Measurements from ENCODE around the gene APOL2.

Gene APOL2

DNA sequence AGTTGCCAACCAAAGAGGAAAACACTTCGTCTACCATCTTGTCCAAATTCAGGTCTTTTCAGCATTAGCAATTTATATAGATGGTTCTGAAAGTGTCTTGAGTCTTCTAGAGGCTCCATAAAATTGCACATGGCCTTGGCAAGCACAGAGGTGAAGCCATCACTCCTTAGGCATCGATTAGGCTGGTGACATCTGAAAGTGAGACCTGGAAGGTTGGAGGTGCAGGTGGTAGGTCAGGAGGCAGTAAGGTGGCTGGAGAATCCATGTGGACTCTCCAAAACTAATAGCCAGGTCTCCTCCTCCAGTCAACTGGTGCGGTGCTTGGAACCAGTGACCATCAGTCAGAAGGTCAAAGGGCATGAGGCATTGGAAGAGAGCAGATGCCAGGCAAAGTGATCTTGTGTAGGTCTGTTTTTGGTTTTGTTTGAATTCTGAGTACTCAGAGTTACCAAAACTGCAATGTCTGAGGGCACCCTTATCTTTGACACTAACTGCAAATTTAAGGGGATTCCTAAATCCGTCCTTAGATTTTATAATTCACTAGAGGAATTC, 6.6 kb upstream of the APOL2 start:
- in situ Hi-C loops (cut with HindIII; ENCODE audit: low pct_ligation_motif_present, low sequenced_read_pairs), result no loop called here
- TF ChIP-seq, protein P1, sequence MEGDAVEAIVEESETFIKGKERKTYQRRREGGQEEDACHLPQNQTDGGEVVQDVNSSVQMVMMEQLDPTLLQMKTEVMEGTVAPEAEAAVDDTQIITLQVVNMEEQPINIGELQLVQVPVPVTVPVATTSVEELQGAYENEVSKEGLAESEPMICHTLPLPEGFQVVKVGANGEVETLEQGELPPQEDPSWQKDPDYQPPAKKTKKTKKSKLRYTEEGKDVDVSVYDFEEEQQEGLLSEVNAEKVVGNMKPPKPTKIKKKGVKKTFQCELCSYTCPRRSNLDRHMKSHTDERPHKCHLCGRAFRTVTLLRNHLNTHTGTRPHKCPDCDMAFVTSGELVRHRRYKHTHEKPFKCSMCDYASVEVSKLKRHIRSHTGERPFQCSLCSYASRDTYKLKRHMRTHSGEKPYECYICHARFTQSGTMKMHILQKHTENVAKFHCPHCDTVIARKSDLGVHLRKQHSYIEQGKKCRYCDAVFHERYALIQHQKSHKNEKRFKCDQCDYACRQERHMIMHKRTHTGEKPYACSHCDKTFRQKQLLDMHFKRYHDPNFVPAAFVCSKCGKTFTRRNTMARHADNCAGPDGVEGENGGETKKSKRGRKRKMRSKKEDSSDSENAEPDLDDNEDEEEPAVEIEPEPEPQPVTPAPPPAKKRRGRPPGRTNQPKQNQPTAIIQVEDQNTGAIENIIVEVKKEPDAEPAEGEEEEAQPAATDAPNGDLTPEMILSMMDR (IDR thresholded peaks at IDR 0.05; ENCODE audit: low read depth, low read length, missing control alignments), result no peak
- Histone ChIP-seq H3K27me3 (replicated peaks) (no peaks in the 10 kb centered on the region), H3K27ac (no peak overlapping the region), H3K36me3 (replicated peaks) (no peaks in the 10 kb centered on the region), H3K4me3 (ENCODE audit: low read depth, low read length) (no peak overlapping the region)
- DNase-seq, result no peak

DNA sequence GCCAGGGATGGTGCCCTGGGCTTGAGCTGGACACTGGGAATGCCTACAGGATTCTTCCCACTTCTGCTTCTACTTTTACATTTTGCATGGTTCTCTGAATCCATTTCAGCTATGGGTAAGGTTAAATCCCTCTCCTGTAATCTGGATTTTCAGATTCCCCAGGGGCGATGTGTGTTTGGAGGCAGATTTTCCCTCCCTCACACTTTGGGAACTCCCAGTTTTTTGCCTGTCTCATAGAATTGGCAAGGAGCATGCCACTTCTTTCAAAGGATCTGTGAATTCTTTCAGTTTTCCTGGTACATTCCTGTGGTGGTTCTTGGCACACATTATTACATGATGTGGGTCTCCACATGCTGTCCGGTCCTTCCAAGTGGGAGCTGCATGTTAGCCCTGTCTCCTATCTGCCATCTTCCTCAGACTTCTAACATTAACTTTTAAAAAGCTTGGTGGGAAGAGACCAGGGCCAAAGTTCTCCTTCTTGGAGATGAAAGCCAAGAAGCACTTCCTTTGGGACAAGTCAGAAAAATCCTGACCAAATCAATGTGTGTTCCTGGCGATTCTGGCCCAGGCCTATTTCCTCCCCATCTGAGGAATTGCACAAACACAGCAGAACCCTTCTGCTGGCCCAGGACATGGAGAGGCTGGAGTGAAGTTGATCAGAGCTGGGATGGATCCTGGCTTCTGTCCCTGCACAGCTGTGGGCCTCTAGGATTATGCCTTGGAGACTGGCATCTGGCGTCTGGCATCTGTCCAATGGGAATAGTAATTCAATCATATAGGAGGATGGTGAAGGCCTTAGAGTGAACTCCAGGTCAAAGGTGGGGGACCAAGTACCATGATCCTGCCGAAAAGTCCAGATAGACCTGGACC, 5.4 kb upstream of the APOL2 start:
- no peaks in the 10 kb centered on the region for H3K27me3 ChIP-seq (replicated peaks)
- DNase-seq, result no peak
- no peak overlapping the region for H3K4me3 ChIP-seq (ENCODE audit: low read depth, low read length)
- in situ Hi-C loops (cut with HindIII; ENCODE audit: low pct_ligation_motif_present, low sequenced_read_pairs), result no loop called here
- TF ChIP-seq, protein P1 (IDR thresholded peaks at IDR 0.05; ENCODE audit: low read depth, low read length, missing control alignments), result no peak
- H3K36me3 ChIP-seq (replicated peaks), result no peaks in the 10 kb centered on the region
- no peak overlapping the region for H3K27ac ChIP-seq

DNA sequence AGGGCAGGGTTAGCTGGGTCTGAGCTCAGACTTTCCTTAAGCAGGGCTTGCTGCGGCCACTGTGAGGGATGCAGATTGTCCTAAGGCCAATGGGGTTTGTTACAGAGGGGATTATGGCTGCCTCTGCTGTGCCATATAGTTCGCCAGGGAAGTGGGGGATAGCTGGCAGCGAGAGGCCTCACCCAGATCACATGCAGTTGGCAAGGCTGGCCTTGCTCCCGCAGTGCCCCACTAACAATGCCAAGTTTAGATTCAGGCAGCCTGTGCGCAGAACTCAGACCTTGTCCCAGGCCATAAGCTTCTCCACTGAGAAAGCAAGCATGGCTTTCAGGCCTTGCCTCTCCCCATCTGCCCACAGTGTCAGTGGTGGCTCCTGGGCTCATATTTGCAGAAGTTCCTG, 4.7 kb upstream of the APOL2 start:
- TF ChIP-seq, protein P1 (IDR thresholded peaks at IDR 0.05; ENCODE audit: low read depth, low read length, missing control alignments), result no peak
- DNase-seq, result no peak
- no peak overlapping the region for H3K4me3 ChIP-seq (ENCODE audit: low read depth, low read length)
- in situ Hi-C loops (cut with HindIII; ENCODE audit: low pct_ligation_motif_present, low sequenced_read_pairs), result no loop called here
- no peak overlapping the region for H3K27ac ChIP-seq
- no peaks in the 10 kb centered on the region for H3K36me3 ChIP-seq (replicated peaks)
- no peaks in the 10 kb centered on the region for H3K27me3 ChIP-seq (replicated peaks)

DNA sequence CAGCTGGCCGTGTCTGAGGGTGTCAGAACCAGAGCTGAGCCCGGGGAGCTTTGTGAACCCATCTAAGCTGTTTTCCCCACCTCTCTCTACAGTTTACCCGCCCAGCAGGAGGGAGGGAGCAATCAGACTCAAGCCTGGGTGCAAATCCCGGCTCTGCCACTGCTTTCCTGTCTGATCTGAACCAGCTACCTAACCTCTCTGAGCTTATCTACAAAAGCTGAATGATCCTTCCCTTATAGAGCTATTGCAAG, 252 bp downstream of the APOL2 start:
- peak overlapping the region; percentile 73 for H3K4me3 ChIP-seq (ENCODE audit: low read depth, low read length)
- H3K27me3 ChIP-seq (replicated peaks), result no peaks in the 10 kb centered on the region
- H3K27ac ChIP-seq, result peak overlapping the region; percentile 74
- H3K36me3 ChIP-seq (replicated peaks), result no peaks in the 10 kb centered on the region
- no peak for DNase-seq
- TF ChIP-seq, protein P1 (IDR thresholded peaks at IDR 0.05; ENCODE audit: low read depth, low read length, missing control alignments), result no peak
- in situ Hi-C loops (cut with HindIII; ENCODE audit: low pct_ligation_motif_present, low sequenced_read_pairs), result no loop called here

DNA sequence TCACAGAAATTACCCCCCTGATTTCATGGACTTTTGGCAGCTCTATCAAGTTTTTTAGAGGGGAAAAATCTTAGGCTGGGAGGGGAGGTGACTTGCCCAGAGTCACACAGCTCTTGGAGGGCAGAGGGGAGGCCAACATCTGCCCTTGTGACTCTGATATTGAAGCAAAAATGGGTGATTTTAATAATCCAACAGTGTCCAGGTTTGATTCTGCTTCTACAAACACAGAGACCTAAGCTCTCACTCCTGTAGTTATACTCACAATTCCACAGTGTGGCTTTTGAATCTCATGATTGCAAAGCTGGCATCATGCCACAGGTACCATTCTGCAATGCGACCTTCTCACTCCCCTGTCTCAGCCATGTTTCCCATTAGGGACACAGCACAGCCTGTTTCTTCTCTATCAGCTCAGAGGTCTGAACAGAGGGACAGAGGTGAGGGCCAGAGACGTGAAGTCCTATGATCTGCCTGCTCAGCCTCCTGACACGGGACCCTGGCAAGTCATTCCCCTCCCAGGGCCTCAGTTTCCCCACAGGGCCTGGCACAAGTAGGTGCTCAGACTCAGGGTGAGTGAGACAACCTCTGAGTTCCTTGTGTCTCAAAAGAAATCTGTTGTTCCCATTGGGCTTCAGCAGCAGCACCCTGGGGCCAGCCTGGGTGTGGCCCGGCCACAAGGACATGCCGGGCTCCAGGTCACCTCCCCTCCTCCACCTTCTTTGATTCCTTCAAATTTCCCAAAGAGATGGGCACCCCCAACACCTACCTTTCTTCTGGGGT, 766 bp downstream of the APOL2 start:
- Histone ChIP-seq H3K27ac (peak overlapping the region; percentile 74), H3K27me3 (replicated peaks) (no peaks in the 10 kb centered on the region), H3K36me3 (replicated peaks) (peaks cover under 1% of the 10 kb centered on the region), H3K4me3 (ENCODE audit: low read depth, low read length) (peak overlapping the region; percentile 73)
- TF ChIP-seq, protein P1 (IDR thresholded peaks at IDR 0.05; ENCODE audit: low read depth, low read length, missing control alignments), result no peak
- in situ Hi-C loops (cut with HindIII; ENCODE audit: low pct_ligation_motif_present, low sequenced_read_pairs), result no loop called here
- DNase-seq, result no peak
